Measurements from ENCODE around the gene TOX3. TPM values are rescaled to one million over a fixed set of nuclear protein-coding genes. Genes with fewer than 3 reads are reported as not detected.

The TOX3 gene
- total and polyA plus RNA-seq, 2 of the 8 experiments (the other 6 are each of a cell fraction or from before 2014, with no cell fraction given): 16.7 to 31.2 TPM

- Histone ChIP-seq H4K91ac (replicated peaks; ENCODE audit: insufficient read length, low read length) (no peak overlapping the region), H3K4ac (replicated peaks; ENCODE audit: insufficient read length, low read depth, low read length) (no peak overlapping the region), H2AK5ac (ENCODE audit: low read depth, low read length) (no peak overlapping the region), H3K9ac (replicated peaks in 1 of 4; ENCODE audit: extremely low read depth in 1 of 4, low read depth in 3 of 4, low read length in 3 of 4) (no peak overlapping the region), H3K23me2 (ENCODE audit: low read depth, low read length) (no peaks in the 10 kb centered on the region), H4K8ac (ENCODE audit: extremely low read depth, insufficient read depth, low read length) (no peak overlapping the region), H3K79me2 (ENCODE audit: control insufficient read depth in 1 of 2, insufficient read depth in 2 of 2, low read length in 2 of 2) (peaks cover 0 to 78% of the 10 kb centered on the region in 2 experiments; a peak in 2 of 4 replicates), H3K9me3 (ENCODE audit: insufficient read depth in 2 of 2, low read depth in 1 of 2, low read length in 1 of 2) (no peaks in the 10 kb centered on the region), H3K27me3 (replicated peaks in 1 of 4; ENCODE audit: control insufficient read depth in 3 of 4, extremely low read depth in 1 of 4, insufficient read depth in 3 of 4, low read length in 3 of 4) (no peaks in the 10 kb centered on the region), H3K4me1 (replicated peaks in 1 of 4; ENCODE audit: control insufficient read depth in 3 of 4, insufficient read depth in 4 of 4, low read length in 3 of 4) (peaks cover 2 to 15% (median 7%) of the 10 kb centered on the region in 4 experiments; a peak in 5 of 7 replicates), H3K18ac (ENCODE audit: extremely low read depth, low read length) (no peak overlapping the region), H3K56ac (replicated peaks; ENCODE audit: insufficient read length, low read depth, low read length) (no peak overlapping the region), H2AFZ (ENCODE audit: low read length) (no peak overlapping the region), H3K4me3 (ENCODE audit: extremely low read depth in 1 of 4, insufficient read depth in 2 of 4, low read depth in 3 of 4, low read length in 4 of 4) (no peak overlapping the region), H2BK5ac (ENCODE audit: low read depth, low read length) (no peak overlapping the region), H2BK15ac (ENCODE audit: low read length) (no peak overlapping the region), H3K79me1 (ENCODE audit: low read depth, low read length) (peaks cover 9% of the 10 kb centered on the region), H3K4me2 (ENCODE audit: insufficient read depth in 1 of 2, low read depth in 2 of 2, low read length in 2 of 2) (no peak overlapping the region), H4K5ac (ENCODE audit: insufficient read length, low read depth, low read length) (no peak overlapping the region), H3K27ac (ENCODE audit: low read depth, low read length) (no peak overlapping the region), H2BK120ac (replicated peaks; ENCODE audit: low read depth, low read length) (no peak overlapping the region), H3K36me3 (ENCODE audit: control insufficient read depth in 2 of 4, insufficient read depth in 4 of 4, low read length in 3 of 4) (peaks cover 0 to 5% (median 0%) of the 10 kb centered on the region in 4 experiments; a peak in 1 of 8 replicates), H3K14ac (ENCODE audit: insufficient read length) (peak overlapping the region; percentile 66), H2BK12ac (ENCODE audit: low read depth, low read length) (no peak overlapping the region), H2BK20ac (ENCODE audit: low read length) (no peak overlapping the region), H4K20me1 (replicated peaks in 1 of 2; ENCODE audit: control insufficient read depth in 1 of 2, insufficient read depth in 2 of 2, low read length in 2 of 2) (peaks cover 0 to 5% of the 10 kb centered on the region in 2 experiments), H3K23ac (ENCODE audit: insufficient read length) (no peak overlapping the region)
- 97% methylated on average over 3 of the region's 3 CpGs; no CpG with 5 or more reads in 1 of the 2 experiments for WGBS, 2 experiments (ENCODE audit: extremely low coverage in 1 of 2, insufficient coverage in 1 of 2, insufficient read length in 1 of 2, insufficient replicate concordance in 2 of 2, low coverage in 1 of 2, low lambda C conversion rate in 2 of 2, missing lambda C conversion rate in 1 of 2)
- DNase-seq (ENCODE audit: low read depth in 1 of 2, low spot score in 2 of 2) (no peak), FAIRE-seq (no peak)
- CTCF ChIA-PET (ENCODE audit: partially characterized antibody): no interaction called here
- POLR2A ChIA-PET (ENCODE audit: partially characterized antibody): no interaction called here
Observed at GRCh38 chr16:52494621-52495020, 52.3 kb downstream of the TOX3 start.

Measured in H1 (cell line).